Measurements from ENCODE around the gene CDH4. TPM values are rescaled to one million over a fixed set of nuclear protein-coding genes. Genes with fewer than 3 reads are reported as not detected.
A peak's percentile ranks its signal among the peaks of the same experiment; 100 is the strongest.

Gene CDH4
- total and polyA plus RNA-seq, 2 of the 4 experiments (the other 2 are of a cell fraction) = 1.6 to 3.5 TPM

GRCh38 chr20:61915101-61915500 lies 663.0 kb downstream of the CDH4 start:
- H3K36me3 ChIP-seq (ENCODE audit: control insufficient read depth, insufficient read depth, low read length) = no peaks in the 10 kb centered on the region
- no TSS peak for BruUV-seq (replicated peaks)
- H3K9me3 ChIP-seq (ENCODE audit: control insufficient read depth, insufficient read depth, low read length) = peaks cover 11% of the 10 kb centered on the region
- H2AK9ac ChIP-seq (replicated peaks; ENCODE audit: low read depth, low read length, poor library complexity) = peak overlapping the region; percentile 24
- no peak overlapping the region for H3K4me2 ChIP-seq (ENCODE audit: low read depth, low read length)
- 79% methylated on average over 5 of the region's 7 CpGs; no CpG with 5 or more reads in 1 of the 2 experiments for WGBS, 2 experiments (ENCODE audit: extremely low coverage in 2 of 2, insufficient read length in 1 of 2)
- no peak overlapping the region for H3K27ac ChIP-seq (ENCODE audit: insufficient read depth, low read length)
- H2BK5ac ChIP-seq (ENCODE audit: low read depth, low read length, poor library complexity, severe bottlenecking) = no peak overlapping the region
- H3K56ac ChIP-seq (ENCODE audit: extremely low read depth, insufficient read depth, low read length) = no peak overlapping the region
- no peak overlapping the region for H2BK20ac ChIP-seq (ENCODE audit: low read depth, low read length)
- H2BK120ac ChIP-seq (ENCODE audit: low read depth, low read length) = no peak overlapping the region
- H4K5ac ChIP-seq (ENCODE audit: low read depth, low read length) = no peak overlapping the region
- no peak overlapping the region for H2AK5ac ChIP-seq (ENCODE audit: low read depth, low read length)
- H2AFZ ChIP-seq (replicated peaks; ENCODE audit: low read length, poor library complexity) = no peak overlapping the region
- H3K79me1 ChIP-seq (ENCODE audit: low read depth in 1 of 2, low read length in 2 of 2) = no peaks in the 10 kb centered on the region
- no peak for DNase-seq
- no peaks in the 10 kb centered on the region for H4K20me1 ChIP-seq (ENCODE audit: insufficient read depth, low read length)
- no peak for ATAC-seq (ENCODE audit: low read depth)
- in situ Hi-C loops (cut with MboI; ENCODE audit: low sequenced_read_pairs) (no loop called here), dilution Hi-C loops (cut with HindIII; ENCODE audit: low sequenced_read_pairs, unreplicated experiment) (no loop called here), intact Hi-C loops (cut with micrococcal nuclease) (no loop called here)
- no peak overlapping the region for H3K23ac ChIP-seq (ENCODE audit: low read depth, low read length)
- no peak overlapping the region for H3K9ac ChIP-seq (ENCODE audit: low read depth, low read length)
- no peak overlapping the region for H4K8ac ChIP-seq (ENCODE audit: low read depth in 2 of 2, low read length in 2 of 2)
- no peaks in the 10 kb centered on the region for H3K9me1 ChIP-seq (ENCODE audit: insufficient read depth, low read length)
- no peaks in the 10 kb centered on the region for H3K4me1 ChIP-seq (ENCODE audit: control insufficient read depth, insufficient read depth, low read length)
- POLR2A ChIA-PET (ENCODE audit: unreplicated experiment) = no interaction called here
- H3K27me3 ChIP-seq (ENCODE audit: control insufficient read depth, insufficient read depth, low read length) = no peaks in the 10 kb centered on the region
- CTCF ChIA-PET = no interaction called here
- H3K4ac ChIP-seq (ENCODE audit: low read depth, low read length) = no peak overlapping the region
- H2BK15ac ChIP-seq (ENCODE audit: low read depth, low read length) = no peak overlapping the region
- no peak overlapping the region for H3K14ac ChIP-seq (replicated peaks; ENCODE audit: low read depth, low read length)
- TF ChIP-seq CHD1 (IDR thresholded peaks at IDR 0.05; ENCODE audit: low read depth, low read length) (no peak), RCOR1 (IDR thresholded peaks at IDR 0.05; ENCODE audit: insufficient replicate concordance, low read length) (no peak), MAFK (IDR thresholded peaks at IDR 0.05; ENCODE audit: low read depth, low read length) (no peak), MAZ (IDR thresholded peaks at IDR 0.05; ENCODE audit: borderline replicate concordance, low read depth, low read length) (no peak), RFX5 (IDR thresholded peaks at IDR 0.05; ENCODE audit: low read depth, low read length) (no peak), MXI1 (IDR thresholded peaks at IDR 0.05; ENCODE audit: borderline replicate concordance, low read depth, low read length) (no peak), ELK1 (IDR thresholded peaks at IDR 0.05; ENCODE audit: borderline replicate concordance, low read depth, low read length) (no peak)
- H3K4me3 ChIP-seq (ENCODE audit: insufficient read depth, low read depth, low read length) = no peak overlapping the region
- no peak overlapping the region for H3K18ac ChIP-seq (ENCODE audit: low read depth, low read length)
- no peak overlapping the region for H4K91ac ChIP-seq (ENCODE audit: insufficient read depth, low read depth, low read length)

Data from IMR-90 (cell line).